Stimulated activated CD4-positive, alpha-beta T cell treated with anti-CD3 and anti-CD28 coated beads, Interleukin-4, amount 100 ng/mL, for 4 hours (primary cell): Measurements from ENCODE around the gene ELOVL5.

Experiments used
- DNase-seq, 2 experiments: peaks; one replicate each; pipeline ENCODE4 v3.0.0-alpha.2; 2020

Gene ELOVL5

DNA sequence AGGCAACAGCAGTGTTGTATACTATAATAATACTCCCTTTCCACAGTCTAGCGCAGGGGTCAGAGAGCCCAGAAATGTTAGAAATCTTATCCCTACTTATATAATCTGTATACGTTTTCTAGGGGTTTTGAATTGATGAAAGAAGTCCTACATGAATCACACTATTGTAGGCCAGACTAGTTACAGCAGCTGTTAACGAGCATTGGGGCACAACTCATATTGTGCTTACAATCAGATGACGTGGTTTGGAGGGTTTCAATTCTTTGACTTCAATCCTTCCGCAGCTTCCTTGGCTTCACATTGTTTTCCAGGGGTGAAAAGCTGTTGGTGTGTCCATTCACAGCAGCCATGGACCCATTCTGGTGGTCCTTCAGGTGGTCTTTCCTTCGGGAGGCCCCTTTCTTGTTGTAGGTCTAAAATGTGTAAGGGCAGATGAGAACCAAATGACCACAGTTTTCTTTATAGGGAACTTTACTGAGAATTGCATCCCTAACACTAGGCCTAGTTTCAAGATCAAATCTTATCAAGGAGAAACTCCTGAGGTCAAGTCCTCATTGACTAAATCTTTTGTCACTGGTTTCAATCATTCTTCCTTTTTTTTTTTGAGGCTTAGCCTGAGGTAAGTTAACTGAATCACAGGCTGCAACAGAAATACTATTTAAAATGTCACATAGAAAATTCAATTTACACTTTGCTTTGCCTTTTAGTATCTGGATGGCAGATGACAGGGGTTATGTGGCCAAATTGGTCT, 79.7 kb downstream of the ELOVL5 start:
- DNase-seq: no peak

DNA sequence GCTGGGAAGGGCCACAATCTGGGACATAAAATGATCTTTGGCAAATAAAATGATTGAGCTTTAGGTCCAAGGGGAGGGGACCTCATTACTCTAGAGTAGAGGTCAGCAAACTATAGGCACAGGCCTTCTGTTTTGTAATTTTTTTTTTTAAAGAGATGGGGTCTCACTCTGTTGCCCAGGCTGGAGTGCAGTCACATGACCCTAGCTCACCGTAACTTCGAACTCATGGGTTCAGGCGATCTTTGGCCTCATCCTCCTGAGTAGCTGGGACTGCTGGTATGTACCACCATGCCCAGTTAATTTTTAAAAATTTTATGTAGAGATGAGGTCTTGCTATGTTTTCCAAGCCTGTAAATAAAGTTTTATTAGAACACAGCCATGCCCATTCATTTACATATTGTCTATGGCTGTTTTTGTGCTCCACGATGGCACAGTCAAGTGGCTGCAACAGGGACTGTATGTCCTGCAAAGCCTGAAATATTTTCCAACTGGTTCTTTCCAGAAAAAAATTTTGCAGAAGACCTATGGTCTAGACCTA, 82.1 kb downstream of the ELOVL5 start:
- no peak for DNase-seq

DNA sequence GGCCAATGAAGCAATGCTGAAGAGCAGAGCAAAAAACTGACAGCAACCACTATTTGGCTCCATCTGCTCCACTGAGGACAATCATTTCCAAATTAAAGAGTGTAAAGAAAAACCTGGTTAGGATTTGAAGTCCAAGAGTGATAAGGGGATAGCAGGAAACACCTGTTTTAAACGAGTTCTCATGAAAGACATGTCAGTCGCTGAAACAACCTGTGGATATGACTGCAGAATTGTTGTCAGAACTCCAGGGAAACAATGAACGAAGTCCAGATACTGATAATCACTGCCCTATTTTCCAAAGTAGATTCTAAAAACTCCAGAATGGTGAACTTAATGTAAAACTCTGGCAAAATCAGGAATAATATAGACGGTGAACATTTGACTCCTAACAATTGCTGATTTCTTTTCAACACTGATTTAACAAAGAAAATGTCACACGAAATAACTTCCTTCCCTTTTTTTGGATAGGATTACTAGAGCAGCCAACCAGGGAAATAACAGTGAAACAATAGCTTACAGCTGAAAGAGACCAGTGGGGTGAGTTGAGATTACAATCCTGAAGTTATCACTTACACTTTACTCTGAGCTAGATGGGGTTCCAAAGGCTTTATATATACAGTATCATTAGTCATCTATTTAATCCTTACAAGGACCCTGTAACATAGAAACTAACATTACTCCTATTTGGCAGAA, 83.7 kb downstream of the ELOVL5 start:
- no peak for DNase-seq

DNA sequence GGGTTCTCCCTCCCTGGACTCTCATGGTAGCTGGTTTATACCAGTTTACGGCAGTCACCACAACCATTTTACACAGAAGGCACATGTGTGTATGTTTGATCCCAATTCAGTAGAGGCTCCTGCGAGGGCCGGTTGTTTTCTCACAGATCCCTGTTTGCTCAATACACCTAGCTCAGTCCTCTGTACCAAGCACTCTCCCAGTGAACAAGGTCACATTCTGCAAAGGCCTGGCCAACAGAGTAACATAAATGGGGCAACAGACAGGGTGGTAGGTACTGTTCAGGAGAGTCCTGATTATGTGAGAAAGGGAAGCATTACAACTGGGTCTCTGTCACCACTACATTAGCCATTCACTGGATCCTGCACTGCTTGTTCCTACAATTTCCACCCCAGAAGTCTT, 84.4 kb downstream of the ELOVL5 start:
- DNase-seq: no peak

DNA sequence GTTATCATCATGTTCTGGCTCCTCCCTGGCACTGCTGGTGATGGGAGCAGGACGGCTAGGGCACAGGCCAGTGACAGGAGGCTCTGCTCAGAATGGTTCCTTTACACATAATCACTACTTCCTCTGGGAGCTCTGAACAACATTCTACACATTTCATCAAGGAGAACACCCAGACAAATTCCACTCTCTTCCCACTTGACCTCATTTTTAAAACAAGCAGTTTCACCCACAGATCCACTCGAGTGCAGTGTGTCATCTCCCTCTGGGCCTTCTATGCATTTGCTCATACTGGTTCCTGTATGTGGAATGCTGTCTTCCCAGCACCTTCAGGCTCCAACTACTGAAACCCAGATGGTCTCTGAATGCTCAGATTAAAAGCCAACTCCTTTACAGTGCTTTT, 84.8 kb downstream of the ELOVL5 start:
- no peak for DNase-seq

DNA sequence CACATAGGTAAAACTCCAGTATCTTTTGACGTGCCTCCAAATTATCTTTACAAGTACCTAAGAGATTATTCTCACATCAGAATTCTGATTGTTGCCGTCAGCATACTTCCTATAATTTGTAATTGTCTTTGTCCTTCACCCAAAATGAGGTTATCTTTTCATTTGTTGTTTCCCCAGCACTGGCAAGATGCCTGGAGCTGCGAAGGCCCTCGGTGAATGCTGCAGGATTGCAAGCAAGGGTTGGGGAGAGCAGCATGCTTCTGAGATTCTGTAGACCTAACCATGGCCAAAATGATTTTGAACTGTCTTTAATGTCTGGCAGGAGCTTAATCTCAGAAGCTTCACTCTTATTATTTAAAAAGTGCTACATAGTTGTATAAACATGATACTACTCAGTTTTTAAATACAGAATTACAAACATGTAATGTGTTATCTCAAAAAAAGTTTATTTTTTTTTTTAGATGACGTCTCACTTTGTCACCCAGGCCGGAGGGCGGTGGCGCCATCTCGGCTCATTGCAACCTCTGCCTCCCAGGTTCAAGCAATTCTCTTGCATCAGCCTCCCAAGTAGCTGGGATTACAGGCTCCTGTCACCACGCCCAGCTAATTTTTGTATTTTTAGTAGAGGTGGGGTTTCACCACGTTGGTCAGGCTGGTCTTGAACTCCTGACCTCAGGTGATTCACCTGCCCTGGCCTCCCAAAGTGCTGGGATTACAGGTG, 88.7 kb downstream of the ELOVL5 start:
- no peak for DNase-seq

DNA sequence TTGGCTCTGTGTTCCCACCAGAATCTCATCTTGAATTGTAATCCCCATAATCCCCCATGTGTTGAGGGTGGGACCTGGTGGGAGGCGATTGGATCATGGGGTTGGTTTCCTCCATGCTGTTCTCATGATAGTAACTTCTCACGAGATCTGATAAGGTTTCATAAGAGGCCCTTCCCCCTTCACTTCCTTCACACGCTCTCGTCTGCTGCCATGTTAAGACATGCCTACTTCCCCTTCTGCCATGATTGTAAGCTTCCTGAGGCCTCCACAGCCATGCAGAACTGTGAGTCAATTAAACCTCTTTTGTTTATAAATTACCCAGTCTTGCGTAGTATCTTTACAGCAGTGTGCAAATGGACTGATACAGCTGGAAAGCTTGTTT, 90.0 kb downstream of the ELOVL5 start:
- no peak for DNase-seq

DNA sequence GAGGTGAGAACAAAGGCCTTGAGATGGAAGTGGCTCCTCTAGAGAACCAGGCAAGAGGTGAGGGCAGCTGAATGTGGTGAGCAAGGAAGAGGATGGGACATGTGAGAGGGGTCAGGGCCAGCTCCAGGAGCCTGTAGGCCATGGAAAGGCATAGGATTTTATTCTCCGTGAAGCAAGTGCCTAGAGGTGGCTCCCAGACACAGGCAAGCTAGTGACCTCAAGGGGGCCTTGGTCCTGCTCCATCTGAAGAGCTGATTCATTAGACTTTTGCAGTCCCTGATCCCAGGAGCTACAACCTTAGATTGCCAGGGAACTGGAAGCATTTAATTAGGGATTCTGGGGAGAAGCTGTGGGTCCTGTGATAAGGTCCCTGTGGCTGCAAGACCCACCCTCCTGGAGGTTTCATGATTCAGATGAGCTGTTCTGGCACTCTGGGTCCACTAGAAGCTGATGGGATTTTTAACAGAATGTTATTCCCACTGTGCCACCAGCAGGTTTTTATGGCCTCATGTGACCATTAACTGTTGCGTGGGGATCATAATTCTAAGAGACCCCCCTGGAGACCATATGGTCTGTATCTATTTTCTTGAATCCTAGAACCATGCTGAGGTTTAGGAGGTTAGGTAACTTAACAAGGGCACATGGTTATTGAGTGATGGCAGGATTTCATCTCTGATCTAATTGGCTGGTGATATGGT, 90.5 kb downstream of the ELOVL5 start:
- DNase-seq: no peak

DNA sequence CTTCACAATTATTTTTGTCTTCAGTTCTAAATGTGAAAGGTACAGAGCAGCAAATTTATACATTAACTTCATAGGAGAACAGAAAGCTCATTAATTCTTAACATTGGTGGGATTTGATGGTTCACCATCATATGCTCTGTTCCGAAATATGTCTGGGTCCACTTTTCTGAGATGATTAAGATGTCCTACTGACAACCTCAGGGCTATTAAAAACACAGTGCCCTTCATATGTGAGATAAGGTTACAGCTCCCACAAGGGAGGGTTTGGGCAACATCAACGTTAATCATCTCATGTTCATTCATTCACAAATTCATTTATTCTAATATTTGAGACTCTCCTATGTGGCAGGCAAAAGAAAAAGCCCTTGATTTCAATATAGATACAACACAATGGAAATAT, 91.2 kb downstream of the ELOVL5 start:
- DNase-seq: no peak

DNA sequence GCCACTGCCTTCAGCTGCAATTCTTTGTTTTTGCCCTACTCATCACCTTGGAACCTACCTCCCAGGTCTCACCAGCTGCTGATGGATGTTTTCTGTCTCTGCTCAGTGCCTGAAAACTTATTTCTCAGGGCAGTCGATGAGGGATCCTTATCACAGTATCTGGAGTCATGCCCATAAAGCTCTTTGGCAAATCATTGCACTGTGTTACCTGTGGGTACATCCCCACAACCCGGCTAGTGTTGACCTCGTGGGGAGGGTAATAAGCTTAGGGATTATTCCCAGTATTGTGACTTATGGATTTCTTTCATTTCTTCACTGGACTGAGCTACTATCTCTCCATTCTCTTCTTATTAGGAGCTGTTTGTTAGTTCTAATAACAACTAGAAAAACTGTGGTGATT, 91.7 kb downstream of the ELOVL5 start:
- DNase-seq: no peak

DNA sequence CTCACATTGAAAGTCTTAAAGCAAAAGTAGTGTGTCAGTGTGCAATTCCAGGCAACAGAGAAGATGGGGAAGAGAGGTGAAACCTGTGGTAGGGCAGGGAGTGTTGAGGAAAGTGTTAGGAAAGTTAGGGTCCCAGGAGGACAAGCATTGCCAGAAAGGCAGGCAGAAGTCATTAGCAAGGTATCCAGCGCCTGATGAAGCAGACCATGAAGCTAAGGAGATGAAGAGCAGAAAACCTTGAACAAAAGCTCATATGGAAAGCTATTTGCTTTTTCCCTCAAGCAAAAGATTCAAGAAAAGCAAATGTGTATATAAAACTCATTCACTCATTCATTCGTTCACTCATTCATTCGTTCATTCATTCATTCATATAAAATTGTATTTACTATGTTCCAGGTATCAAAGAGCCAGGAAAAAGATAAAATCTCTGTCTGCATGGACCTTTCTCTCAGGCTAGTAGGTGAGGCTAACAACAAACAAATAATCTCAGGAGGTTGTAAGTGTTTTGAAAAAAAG, 96.5 kb downstream of the ELOVL5 start:
- DNase-seq: no peak

DNA sequence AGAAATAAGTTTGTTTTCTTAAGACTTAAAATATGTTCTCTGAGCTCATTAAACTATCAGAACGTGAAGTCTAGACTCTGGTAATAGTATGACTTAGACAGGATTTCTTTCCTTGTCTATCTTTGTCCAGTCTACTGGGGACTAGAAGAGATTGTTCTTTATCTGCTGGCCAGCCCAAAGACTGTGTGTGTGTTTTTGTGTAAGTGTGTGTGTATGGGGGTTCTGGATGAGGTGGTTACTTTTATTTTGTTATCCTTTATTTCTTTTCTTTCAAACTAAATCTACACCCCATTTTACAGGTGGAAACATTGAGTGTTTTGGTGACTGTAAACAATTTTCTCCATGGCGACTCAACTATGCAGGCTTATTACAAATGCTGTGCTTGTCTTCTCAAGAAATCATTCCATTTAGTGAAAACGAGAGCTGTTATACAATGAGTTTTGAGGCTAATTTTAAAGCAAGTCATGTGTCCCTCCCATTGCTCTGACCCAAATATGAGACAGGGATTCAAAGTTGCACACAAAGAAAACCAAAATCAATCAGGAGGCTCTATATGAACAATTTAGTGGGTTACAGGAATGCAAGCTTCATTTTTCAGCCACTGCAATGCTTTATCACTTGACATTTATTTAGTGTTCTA, 97.6 kb downstream of the ELOVL5 start:
- DNase-seq: no peak

DNA sequence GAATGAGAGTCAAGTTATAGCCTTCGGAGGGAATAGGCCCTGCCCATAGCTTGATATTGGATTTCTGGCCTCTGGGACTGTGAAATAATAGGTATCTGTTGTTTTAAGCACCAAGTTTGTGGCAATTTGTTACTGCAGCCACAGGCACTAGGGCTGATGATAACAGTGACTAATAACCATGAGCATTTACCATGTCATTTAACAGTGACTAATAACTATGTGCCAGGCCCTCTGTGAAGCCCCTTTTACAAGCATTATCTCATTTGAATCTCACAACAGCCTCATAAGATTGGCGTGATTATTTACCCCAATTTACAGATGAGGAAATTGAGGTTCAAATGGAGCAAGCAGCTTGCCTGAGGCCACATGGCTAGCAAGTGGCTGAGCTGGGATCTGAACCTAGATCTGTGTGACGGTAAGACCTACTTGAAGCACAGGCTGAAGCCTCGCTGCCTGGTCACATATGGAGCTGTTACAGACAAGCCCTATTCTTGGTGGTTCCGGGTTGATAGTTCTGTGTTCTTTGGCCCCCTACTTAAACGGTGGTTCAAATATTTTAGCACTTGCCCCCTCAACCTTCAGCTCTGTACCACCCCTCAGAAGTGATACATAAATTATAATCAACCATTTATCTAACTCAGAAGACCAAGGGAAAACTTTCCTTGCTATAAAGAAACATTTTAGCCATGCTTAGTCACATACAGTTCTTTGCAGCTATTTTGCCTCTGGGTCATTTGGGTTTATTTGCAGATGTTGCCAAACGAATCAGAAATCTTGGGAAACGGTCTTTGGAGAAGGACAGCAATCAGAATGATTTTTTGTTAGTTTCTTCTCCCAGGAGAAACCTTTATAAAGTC, 98.3 kb downstream of the ELOVL5 start:
- no peak for DNase-seq

DNA sequence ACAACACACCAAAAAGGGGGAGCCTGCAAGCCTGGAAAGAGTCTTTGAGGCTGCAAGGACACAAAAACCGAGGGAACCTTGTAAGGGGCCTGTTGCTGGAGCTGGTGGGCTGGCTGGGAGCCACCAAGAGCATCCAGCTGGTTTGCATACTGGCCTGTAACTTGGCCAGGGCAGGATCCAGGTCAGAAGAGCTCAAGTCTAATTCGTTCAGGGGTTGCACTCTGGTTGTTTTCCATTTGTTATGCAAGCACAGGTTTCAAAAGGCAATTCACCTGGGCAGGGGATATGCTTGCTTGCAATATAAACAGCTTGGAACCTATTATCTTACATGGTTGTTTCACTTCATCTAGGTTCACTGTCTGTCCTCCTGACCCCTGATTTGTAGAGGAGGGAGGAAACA, 101.8 kb downstream of the ELOVL5 start:
- no peak for DNase-seq

DNA sequence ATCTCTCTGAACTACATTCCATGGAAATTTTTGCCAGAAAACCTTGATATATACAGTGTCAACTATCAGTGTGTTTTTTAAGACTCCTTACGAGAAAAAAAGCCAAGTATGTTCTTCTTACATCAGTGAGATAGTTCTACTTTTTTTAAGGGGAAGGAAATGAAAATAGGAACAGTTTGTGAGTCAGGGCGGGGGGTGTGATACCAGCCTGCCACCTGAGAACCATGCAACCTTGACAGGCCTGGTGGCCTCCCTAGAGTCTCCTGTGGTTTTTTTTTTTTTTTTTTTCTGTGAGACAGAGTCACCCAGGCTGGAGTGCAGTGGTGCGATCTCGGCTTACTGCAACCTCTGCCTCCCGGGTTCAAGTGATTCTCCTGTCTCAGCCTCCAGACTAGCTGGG, 103.8 kb downstream of the ELOVL5 start:
- DNase-seq: peak in 1 of 2 experiments; percentile 6

DNA sequence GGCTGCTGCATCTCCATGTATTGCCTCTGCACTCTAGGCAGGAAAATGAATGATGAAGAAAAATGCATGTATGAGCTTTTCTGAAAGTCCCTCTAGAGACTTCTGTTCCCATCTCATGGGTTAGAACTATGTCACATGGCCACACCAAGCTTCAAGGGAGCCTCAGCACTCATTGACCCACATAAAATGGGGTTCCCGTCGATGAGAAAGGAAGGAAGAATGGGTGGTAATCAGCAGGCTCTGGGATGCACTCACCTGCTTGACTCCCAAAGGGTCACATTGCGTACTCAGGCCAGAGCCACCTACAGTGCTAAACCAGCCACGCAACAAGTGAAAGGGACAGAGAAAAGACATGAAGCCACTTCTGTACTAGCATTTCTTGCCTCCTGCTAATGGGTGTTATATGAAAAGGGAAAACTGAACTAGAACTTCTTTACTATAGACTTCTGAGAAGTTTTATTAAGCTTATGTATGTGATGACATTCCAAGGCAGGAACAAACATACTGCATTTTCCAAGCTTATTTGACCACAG, 104.3 kb downstream of the ELOVL5 start:
- no peak for DNase-seq

DNA sequence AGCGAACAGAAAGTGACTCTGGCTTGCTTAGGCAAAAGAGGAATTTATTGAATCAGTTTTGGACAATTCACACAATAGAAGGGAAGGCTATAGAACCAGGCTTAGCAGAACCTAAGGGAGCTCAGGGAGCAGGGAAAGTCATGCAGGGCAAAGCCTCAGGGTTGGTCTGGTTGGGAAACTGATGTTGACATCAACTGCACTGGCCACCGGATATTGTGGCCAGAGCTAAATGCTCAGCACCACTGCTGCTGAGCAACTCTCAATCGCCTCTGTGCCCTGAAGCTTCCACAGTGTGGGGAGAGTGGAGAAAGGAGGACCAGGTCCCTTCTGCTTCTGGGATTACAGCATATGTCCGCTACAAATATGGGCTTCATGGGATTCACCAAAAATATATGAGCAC, 106.8 kb downstream of the ELOVL5 start:
- no peak for DNase-seq

DNA sequence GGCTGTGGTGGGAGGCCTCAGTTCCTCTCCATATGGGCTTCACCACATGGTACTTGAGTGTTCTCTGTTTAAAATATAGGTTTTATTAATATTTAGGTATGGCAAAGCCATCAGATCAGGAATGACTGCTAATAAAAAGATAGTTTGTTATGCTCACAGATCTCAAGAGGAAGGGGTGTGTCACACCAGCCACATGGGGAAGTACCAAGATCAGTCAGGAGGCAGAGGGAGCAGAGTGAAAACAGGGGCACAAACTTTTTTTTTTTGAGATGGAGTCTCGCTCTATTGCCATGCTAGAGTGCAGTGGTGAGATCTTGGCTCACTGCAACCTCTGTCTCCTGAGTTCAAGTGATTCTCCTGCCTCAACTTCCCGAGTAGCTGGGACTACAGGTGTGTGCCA, 108.0 kb downstream of the ELOVL5 start:
- no peak for DNase-seq

DNA sequence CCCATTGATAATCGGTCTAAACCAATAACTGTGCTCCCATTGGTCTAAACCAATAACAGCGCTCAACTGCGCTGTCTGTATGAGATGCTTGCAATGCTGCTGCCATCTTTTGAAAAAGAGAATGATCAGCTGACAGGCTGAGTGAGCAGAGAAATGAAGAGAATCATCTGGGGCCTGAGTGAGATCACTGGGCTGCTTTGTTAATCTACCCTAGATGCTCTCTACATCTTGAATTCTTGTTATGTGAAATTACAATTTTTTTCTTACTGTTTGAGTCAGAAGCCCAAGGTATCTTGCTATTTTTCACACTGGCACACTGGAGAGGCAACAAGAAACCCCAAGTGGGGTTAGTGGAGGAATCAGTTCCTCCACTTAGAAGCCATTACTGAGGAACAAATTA, 108.6 kb downstream of the ELOVL5 start:
- DNase-seq: no peak

DNA sequence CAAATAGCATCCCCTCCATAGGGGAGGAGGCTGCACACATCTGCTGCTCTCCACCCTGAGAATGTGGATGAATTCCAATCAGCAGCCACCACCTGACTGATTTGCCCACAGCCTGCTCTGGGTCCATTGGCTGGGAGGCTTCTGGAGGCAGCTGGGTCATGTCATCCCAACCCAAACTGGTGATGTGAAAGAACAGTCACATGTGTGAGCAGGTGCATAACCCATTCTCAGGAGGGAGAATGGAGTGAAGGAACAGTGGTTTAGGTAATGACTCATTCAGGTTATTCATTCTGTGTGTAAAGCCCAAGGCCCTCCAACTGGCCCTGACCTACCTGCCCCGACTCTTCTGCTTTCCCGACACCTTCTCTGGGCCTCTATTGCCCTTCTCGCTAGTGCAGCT, 109.2 kb downstream of the ELOVL5 start:
- no peak for DNase-seq

DNA sequence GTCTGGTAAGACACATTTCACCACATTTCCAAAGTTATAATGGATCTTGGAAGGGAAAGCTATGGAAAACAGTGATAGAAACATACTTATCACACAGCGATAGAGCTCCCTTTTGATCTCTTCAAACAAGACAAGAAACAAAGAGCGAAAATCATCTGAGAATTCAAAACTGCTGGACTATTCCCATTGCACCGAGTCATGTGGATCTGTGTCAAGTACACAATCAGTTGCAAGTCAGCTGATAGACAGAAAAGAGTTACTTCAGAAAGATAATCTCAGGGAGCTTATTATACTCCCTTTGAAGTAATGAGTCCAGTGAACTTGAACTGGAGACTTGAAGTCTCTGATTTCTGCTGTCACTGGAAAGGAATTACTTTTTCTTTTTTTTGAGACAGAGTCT, 110.4 kb downstream of the ELOVL5 start:
- no peak for DNase-seq
